GM23248 (cell line): ENCODE results near the gene SLC23A1. TPM values are rescaled to one million over a fixed set of nuclear protein-coding genes. Genes with fewer than 3 reads are reported as not detected.
"Not testable (repeated sequence)": the region's sequence is repeated elsewhere in the genome, so short reads cannot be mapped to it uniquely, and the experiment has no call there.

Experiments used
- DNase-seq: peaks from one replicate; pipeline ENCODE4 v3.0.0-alpha.2; 2015
- H2AFZ ChIP-seq: fragments of 200-600 bp; sonication (generic); 2 replicates; pipeline ENCODE4 v1.6.1; 2016; ENCODE audit warnings: antibody characterized with exemption
- H3F3A ChIP-seq: fragments of 200-600 bp; sonication (generic); 2 replicates; pipeline ENCODE4 v1.6.1; 2016; ENCODE audit warnings: mild to moderate bottlenecking, antibody characterized with exemption, mixed run types; ENCODE audit not compliant: insufficient read depth
- H3K27ac ChIP-seq: fragments of 200-600 bp; sonication (generic); 2 replicates; pipeline ENCODE4 v1.5.1; 2016; ENCODE audit warnings: mild to moderate bottlenecking
- H3K27me3 ChIP-seq: fragments of 200-600 bp; sonication (generic); replicated peaks from 2 replicates; pipeline ENCODE4 v1.6.1; 2016; ENCODE audit warnings: mild to moderate bottlenecking; ENCODE audit not compliant: insufficient read depth
- H3K36me3 ChIP-seq: fragments of 200-600 bp; sonication (generic); 2 replicates; pipeline ENCODE4 v1.6.1; 2016; ENCODE audit warnings: low read depth, mild to moderate bottlenecking
- H3K4me1 ChIP-seq: fragments of 200-600 bp; sonication (generic); 2 replicates; pipeline ENCODE4 v1.6.1; 2016; ENCODE audit warnings: mild to moderate bottlenecking; ENCODE audit not compliant: insufficient read depth
- H3K4me2 ChIP-seq: fragments of 200-600 bp; sonication (generic); one replicate; pipeline ENCODE4 v1.6.1; 2016; ENCODE audit warnings: mild to moderate bottlenecking; ENCODE audit not compliant: unreplicated experiment
- H3K4me3 ChIP-seq: fragments of 200-600 bp; sonication (generic); 2 replicates; pipeline ENCODE4 v1.5.1; 2016; ENCODE audit warnings: mild to moderate bottlenecking
- H3K79me2 ChIP-seq: fragments of 200-600 bp; sonication (generic); 2 replicates; pipeline ENCODE4 v1.6.1; 2016; ENCODE audit warnings: mild to moderate bottlenecking; ENCODE audit not compliant: insufficient read depth
- H3K9ac ChIP-seq: fragments of 200-600 bp; sonication (generic); 2 replicates; pipeline ENCODE4 v1.6.1; 2016; ENCODE audit warnings: mild to moderate bottlenecking
- H3K9me2 ChIP-seq: fragments of 200-600 bp; sonication (generic); 2 replicates; pipeline ENCODE4 v1.6.1; 2016; ENCODE audit warnings: mixed run types, mild to moderate bottlenecking, moderate library complexity; ENCODE audit not compliant: insufficient read depth
- H3K9me3 ChIP-seq: fragments of 200-600 bp; sonication (generic); one replicate; pipeline ENCODE4 v1.6.1; 2017; ENCODE audit warnings: low read depth
- H4K20me1 ChIP-seq: fragments of 200-600 bp; sonication (generic); 2 replicates; pipeline ENCODE4 v1.6.0; 2016; ENCODE audit not compliant: insufficient read depth
- EZH2 ChIP-seq: fragments of 200-600 bp; sonication (generic); IDR thresholded peaks from 2 replicates; pipeline ENCODE4 v1.6.1; 2018; ENCODE audit warnings: antibody characterized with exemption, mild to moderate bottlenecking; ENCODE audit not compliant: insufficient read depth, poor library complexity, severe bottlenecking
- EZH2phosphoT487 ChIP-seq: fragments of 200-600 bp; sonication (generic); IDR thresholded peaks from 2 replicates; pipeline ENCODE4 v1.6.1; 2018; ENCODE audit warnings: antibody characterized with exemption, moderate library complexity, mild to moderate bottlenecking, low read depth; ENCODE audit not compliant: insufficient read depth
- WGBS, 2 experiments: methylation state at CpG; one replicate each; pipeline ENCODE4 v1.1.6; 2015 to 2017; ENCODE audit warnings: low lambda C conversion rate in 2 of 2, low coverage in 1 of 2; ENCODE audit errors: missing lambda C conversion rate in 2 of 2; 5-methylcytosine and 5-hydroxymethylcytosine counted together
- in situ Hi-C: fragments of 300-500 bp; cut with MboI; formaldehyde crosslinking; loops from 2 replicates; pipeline ENCODE4 v1.15.0; 2020
- polyA plus RNA-seq: library from polyadenylated mRNA; unstranded; fragments of >200 nt; fragmentation: Nextera tagmentation; extraction: Ambion mirVana; gene quantifications from 2 replicates; pipeline ENCODE4 v1.2.1, GENCODE V29; 2016
- total RNA-seq: library from RNA; depleted of rRNA; stranded (reverse); fragments of >200 nt; shearing (Covaris generic); gene quantifications from 2 replicates; pipeline ENCODE4 v1.2.3, GENCODE V29; 2014

The SLC23A1 gene
- total and polyA plus RNA-seq, 2 experiments from 2014 or later, result 0.08 TPM; not detected in 1

DNA sequence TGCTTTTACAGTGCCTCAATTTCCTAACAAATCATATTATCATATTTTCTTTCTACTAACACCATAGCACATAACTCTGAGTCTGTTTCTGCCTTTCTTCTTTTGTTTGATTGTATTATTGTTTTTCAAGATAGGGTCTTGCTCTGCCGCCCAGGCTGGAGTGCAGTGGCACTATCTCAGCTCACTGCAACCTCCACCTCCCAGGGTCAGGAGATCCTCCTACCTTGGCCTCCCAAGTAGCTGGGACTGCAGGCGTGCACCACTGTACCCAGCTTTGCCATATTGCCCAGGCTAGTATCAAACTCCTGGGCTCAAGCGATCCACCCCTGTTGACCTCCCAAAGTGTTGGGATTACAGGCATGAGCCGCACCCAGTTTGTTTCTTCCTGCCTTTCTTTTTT, 22.7 kb downstream of the SLC23A1 start:
- H2AFZ ChIP-seq, result no peak overlapping the region
- no peak for DNase-seq
- H3K4me3 ChIP-seq, result no peak overlapping the region
- no peak overlapping the region for H3K27ac ChIP-seq
- TF ChIP-seq EZH2phosphoT487, result no peak
- no peak for TF ChIP-seq EZH2
- 94 to 96% methylated on average over 4 of the region's 4 CpGs for WGBS, 2 experiments
- peaks cover 15% of the 10 kb centered on the region; the same call in 1 of the 2 replicates for H4K20me1 ChIP-seq
- H3K9ac ChIP-seq, result no peak overlapping the region
- peaks cover 98% of the 10 kb centered on the region for H3K79me2 ChIP-seq
- H3K36me3 ChIP-seq, result peaks cover 22% of the 10 kb centered on the region
- H3K27me3 ChIP-seq, result no peaks in the 10 kb centered on the region
- no peaks in the 10 kb centered on the region for H3K9me3 ChIP-seq
- in situ Hi-C loops, result no loop called here
- no peaks in the 10 kb centered on the region for H3K9me2 ChIP-seq
- peaks cover 13% of the 10 kb centered on the region for H3F3A ChIP-seq
- no peak overlapping the region for H3K4me2 ChIP-seq
- peaks cover 12% of the 10 kb centered on the region for H3K4me1 ChIP-seq

DNA sequence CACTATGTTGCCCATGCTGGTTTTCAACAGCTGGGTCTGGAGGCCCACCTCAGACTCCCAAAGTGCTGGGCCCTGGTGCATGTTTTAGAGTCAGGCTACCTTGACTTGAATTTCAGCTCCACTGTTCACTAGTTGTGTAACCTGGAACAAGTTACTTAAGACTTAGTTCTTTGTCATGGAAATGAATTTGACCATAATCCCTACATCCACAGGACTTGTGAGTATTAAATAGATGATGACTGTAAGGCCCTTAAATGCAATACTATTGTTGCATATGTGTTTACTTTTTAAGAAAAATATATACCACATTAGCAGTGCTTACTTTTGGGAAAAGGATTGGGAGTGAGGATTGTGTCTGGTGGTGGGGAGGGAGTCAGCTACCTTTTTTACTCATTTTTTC, 25.0 kb downstream of the SLC23A1 start:
- Histone ChIP-seq H3K79me2 (peaks cover 100% of the 10 kb centered on the region), H3K4me2 (no peak overlapping the region), H3K4me1 (peaks cover 12% of the 10 kb centered on the region), H4K20me1 (peaks cover 12% of the 10 kb centered on the region; the same call in 1 of the 2 replicates), H2AFZ (no peak overlapping the region), H3K9me2 (no peaks in the 10 kb centered on the region), H3K36me3 (0 out of 2 replicates have a peak, but pooled peaks cover 15% of the 10 kb centered on the region), H3F3A (peaks cover 13% of the 10 kb centered on the region), H3K27ac (no peak overlapping the region), H3K27me3 (no peaks in the 10 kb centered on the region), H3K4me3 (no peak overlapping the region), H3K9me3 (no peaks in the 10 kb centered on the region), H3K9ac (no peak overlapping the region)
- in situ Hi-C loops, result no loop called here
- TF ChIP-seq EZH2 (no peak), EZH2phosphoT487 (no peak)
- DNase-seq, result no peak

DNA sequence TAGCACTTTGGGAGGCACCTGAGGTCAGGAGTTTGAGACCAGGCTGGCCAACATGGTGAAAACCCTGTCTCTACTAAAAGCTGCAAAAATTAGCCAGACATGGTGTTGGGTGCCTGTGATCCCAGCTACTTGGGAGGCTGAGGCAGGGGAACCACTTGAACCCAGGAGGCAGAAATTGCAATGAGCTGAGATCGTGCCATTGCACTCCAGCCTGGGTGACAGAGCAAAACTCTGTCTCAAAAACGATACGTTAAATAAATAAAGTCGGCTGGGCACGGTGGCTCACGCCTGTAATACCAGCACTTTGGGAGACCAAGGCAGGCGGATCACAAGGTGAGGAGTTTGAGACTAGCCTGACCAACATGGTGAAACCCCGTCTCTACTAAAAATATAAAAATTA, 27.2 kb downstream of the SLC23A1 start:
- H3K36me3 ChIP-seq, result 0 out of 2 replicates have a peak, but pooled peaks cover 15% of the 10 kb centered on the region
- 98 to 99% methylated on average over 7 to 8 of the region's 8 CpGs for WGBS, 2 experiments
- H3K79me2 ChIP-seq, result peaks cover 100% of the 10 kb centered on the region
- H3K4me2 ChIP-seq, in situ Hi-C loops, H2AFZ ChIP-seq, H3K9ac ChIP-seq, H3K9me2 ChIP-seq, DNase-seq, H3K9me3 ChIP-seq, H3K4me3 ChIP-seq, H3K27ac ChIP-seq, H3K27me3 ChIP-seq: not testable (repeated sequence)
- peaks cover 15% of the 10 kb centered on the region; the same call in 1 of the 2 replicates for H4K20me1 ChIP-seq
- H3F3A ChIP-seq, result peaks cover 13% of the 10 kb centered on the region
- peaks cover 16% of the 10 kb centered on the region for H3K4me1 ChIP-seq

DNA sequence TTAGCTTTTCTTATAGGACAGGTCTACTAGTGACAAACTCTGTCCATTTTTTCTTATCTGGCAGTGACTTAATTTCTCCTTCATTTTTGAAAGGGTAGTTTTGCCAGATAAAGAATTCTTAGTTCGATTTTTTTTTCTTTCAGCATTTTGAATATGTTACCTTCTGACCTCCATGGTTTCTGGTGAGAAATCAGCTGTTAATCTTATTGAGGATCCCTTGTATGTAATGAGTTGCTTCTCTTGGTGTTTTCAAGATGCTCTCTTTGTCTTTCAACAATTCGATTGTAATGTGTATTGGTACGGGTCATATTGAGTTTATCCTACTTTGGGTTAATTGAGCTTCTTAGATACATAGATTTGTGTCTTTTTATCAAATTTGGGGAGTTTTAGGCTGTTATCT, 28.9 kb downstream of the SLC23A1 start:
- H4K20me1 ChIP-seq, result peaks cover 22% of the 10 kb centered on the region; the same call in 1 of the 2 replicates
- H3F3A ChIP-seq, result peaks cover 11% of the 10 kb centered on the region
- H2AFZ ChIP-seq, result no peak overlapping the region
- H3K4me2 ChIP-seq, result no peak overlapping the region
- 75 to 76% methylated on average over 3 of the region's 3 CpGs for WGBS, 2 experiments
- 0 out of 2 replicates have a peak, but pooled peaks cover 15% of the 10 kb centered on the region for H3K36me3 ChIP-seq
- H3K4me3 ChIP-seq, result no peak overlapping the region
- H3K4me1 ChIP-seq, result peaks cover 16% of the 10 kb centered on the region
- TF ChIP-seq EZH2 (no peak), EZH2phosphoT487 (no peak)
- no peak for DNase-seq
- no peaks in the 10 kb centered on the region for H3K27me3 ChIP-seq
- no peaks in the 10 kb centered on the region for H3K9me3 ChIP-seq
- peaks cover 100% of the 10 kb centered on the region for H3K79me2 ChIP-seq
- H3K27ac ChIP-seq, result no peak overlapping the region
- H3K9me2 ChIP-seq, result no peaks in the 10 kb centered on the region
- H3K9ac ChIP-seq, result no peak overlapping the region
- in situ Hi-C loops, result no loop called here

DNA sequence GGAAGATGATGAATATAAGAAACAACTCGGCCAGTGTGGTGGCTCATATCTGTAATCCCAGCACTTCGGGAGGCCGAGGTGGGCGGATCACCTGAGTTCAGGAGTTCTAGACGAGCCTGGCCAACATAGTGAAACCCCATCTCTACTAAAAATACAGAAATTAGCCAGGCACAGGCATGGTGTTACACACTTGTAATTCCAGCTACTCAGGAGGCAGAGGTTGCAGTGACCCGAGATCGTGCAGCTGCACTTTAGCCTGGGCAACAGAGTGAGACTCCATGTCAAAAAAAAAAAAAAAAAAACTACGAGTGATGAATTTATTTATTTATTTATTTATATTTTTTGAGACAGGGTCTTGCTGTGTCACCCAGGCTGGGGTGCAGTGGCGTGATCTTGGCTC, 35.2 kb downstream of the SLC23A1 start:
- H3K27ac ChIP-seq, DNase-seq, H3K9me2 ChIP-seq, in situ Hi-C loops, H2AFZ ChIP-seq, H3K4me3 ChIP-seq, H3K4me2 ChIP-seq, H3K27me3 ChIP-seq, H3K36me3 ChIP-seq, H3K9me3 ChIP-seq, H3F3A ChIP-seq, H3K9ac ChIP-seq: not testable (repeated sequence)
- Histone ChIP-seq H3K79me2 (peaks cover 100% of the 10 kb centered on the region), H3K4me1 (peaks cover 28% of the 10 kb centered on the region), H4K20me1 (peaks cover 35% of the 10 kb centered on the region)
- WGBS, 2 experiments, result 85 to 88% methylated on average over 9 of the region's 9 CpGs

DNA sequence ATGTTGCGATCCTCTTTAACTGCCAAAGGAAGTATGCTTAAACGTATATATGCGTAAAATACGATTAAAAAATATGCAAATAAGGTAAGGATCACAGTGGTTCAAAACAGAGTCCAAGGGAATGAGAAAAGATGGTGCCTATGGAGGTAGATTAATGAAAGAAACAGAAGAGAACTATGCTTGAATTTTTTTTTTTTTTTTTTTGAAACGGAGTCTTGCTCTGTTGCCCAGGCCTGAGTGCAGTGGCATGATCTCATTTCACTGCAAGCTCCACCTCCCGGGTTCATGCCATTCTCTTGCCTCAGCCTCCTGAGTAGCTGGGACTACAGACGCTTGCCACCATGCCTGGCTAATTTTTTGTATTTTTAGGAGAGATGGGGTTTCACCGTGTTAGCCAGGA, 37.7 kb downstream of the SLC23A1 start:
- in situ Hi-C loops, H3K9me3 ChIP-seq, H2AFZ ChIP-seq, H3K36me3 ChIP-seq, H3K9me2 ChIP-seq, H3K4me3 ChIP-seq, H3K4me2 ChIP-seq, DNase-seq, H3K27me3 ChIP-seq, H3K9ac ChIP-seq, H3K27ac ChIP-seq: not testable (repeated sequence)
- peaks cover 87% of the 10 kb centered on the region for H3K79me2 ChIP-seq
- peaks cover 22% of the 10 kb centered on the region; the same call in 1 of the 2 replicates for H3K4me1 ChIP-seq
- WGBS, 2 experiments, result 98 to 99% methylated on average over 8 of the region's 8 CpGs
- peaks cover 34% of the 10 kb centered on the region for H4K20me1 ChIP-seq
- H3F3A ChIP-seq, result peaks cover 10% of the 10 kb centered on the region; the same call in 1 of the 2 replicates
